Kasumi-1 (cell line): ENCODE results near the gene FBXW10.
"Not testable (repeated sequence)": the region's sequence is repeated elsewhere in the genome, so short reads cannot be mapped to it uniquely, and the experiment has no call there.

Source experiments
- DNase-seq, 2 experiments: peaks; one replicate each; lab custom pipeline; 2025; lab: John Stamatoyannopoulos, UW

Gene FBXW10

GRCh38 chr17:18743699-18744421, at the start of gene FBXW10:
Gene FBXW10, plus strand, starts transcription at chr17:18744054. Its CDS starts 191 bp downstream, at chr17:18744245.
- not testable (repeated sequence) for DNase-seq

GRCh38 chr17:18695143-18695542, 48.7 kb upstream of the FBXW10 start:
- DNase-seq = not testable (repeated sequence)

- not testable (repeated sequence) for DNase-seq
Measured at GRCh38 chr17:18698473-18699103, 45.3 kb upstream of the FBXW10 start.

- DNase-seq = not testable (repeated sequence)
Measured at GRCh38 chr17:18705955-18706354, 37.9 kb upstream of the FBXW10 start.

GRCh38 chr17:18708215-18708614, 35.6 kb upstream of the FBXW10 start:
- not testable (repeated sequence) for DNase-seq

- DNase-seq = peak in 1 of 2 experiments; percentile 2
Measured at GRCh38 chr17:18712354-18712999, 31.4 kb upstream of the FBXW10 start.

GRCh38 chr17:18718643-18719427, 25.0 kb upstream of the FBXW10 start:
- DNase-seq = not testable (repeated sequence)

GRCh38 chr17:18719428-18720110, 24.3 kb upstream of the FBXW10 start:
- not testable (repeated sequence) for DNase-seq

- DNase-seq = not testable (repeated sequence)
Measured at GRCh38 chr17:18721775-18722547, 21.9 kb upstream of the FBXW10 start.

- DNase-seq = not testable (repeated sequence)
Measured at GRCh38 chr17:18722612-18723011, 21.2 kb upstream of the FBXW10 start.

- DNase-seq = not testable (repeated sequence)
Measured at GRCh38 chr17:18723509-18723908, 20.3 kb upstream of the FBXW10 start.

GRCh38 chr17:18732438-18732837, 11.4 kb upstream of the FBXW10 start:
- DNase-seq = not testable (repeated sequence)

GRCh38 chr17:18733350-18733749, 10.5 kb upstream of the FBXW10 start:
- DNase-seq = not testable (repeated sequence)

GRCh38 chr17:18739616-18740391, 4.0 kb upstream of the FBXW10 start:
- not testable (repeated sequence) for DNase-seq

- not testable (repeated sequence) for DNase-seq
Measured at GRCh38 chr17:18741228-18741627, 2.6 kb upstream of the FBXW10 start.

- DNase-seq = not testable (repeated sequence)
Measured at GRCh38 chr17:18744726-18745125, 872 bp downstream of the FBXW10 start.

GRCh38 chr17:18746551-18746950, 2.7 kb downstream of the FBXW10 start:
- not testable (repeated sequence) for DNase-seq

GRCh38 chr17:18747501-18747900, 3.6 kb downstream of the FBXW10 start:
- DNase-seq = not testable (repeated sequence)

- not testable (repeated sequence) for DNase-seq
Measured at GRCh38 chr17:18750242-18750641, 6.4 kb downstream of the FBXW10 start.
